Measurements from ENCODE around the gene PPP1R27.

PPP1R27 gene

DNA sequence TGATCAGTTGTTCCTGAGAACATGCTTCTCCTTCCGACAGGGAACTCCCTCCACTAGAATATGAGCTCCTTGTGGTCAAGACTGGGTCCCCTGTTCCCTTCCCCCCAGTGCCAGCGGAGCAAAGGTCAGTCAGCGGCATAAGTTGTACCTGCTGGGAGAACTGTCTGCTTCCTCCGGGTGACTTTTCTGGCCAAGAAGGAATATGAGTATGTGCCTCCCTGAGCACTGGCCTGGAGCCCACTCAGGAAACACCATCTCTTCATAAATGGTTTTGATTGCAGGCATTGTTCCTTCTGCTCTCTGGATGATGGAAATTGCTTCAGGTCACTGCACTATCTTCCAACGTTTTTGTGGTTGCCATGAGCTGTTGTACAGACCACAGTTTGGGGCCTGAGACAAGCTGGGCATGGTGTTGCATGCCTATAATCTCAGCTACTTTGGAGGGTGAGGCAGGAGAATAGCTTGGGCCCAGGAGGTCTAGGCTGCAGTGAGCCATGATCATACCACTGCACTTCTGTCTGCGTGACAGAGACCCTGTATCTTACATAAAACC, 28.3 kb upstream of the PPP1R27 start:
- TF ChIP-seq, protein P1, sequence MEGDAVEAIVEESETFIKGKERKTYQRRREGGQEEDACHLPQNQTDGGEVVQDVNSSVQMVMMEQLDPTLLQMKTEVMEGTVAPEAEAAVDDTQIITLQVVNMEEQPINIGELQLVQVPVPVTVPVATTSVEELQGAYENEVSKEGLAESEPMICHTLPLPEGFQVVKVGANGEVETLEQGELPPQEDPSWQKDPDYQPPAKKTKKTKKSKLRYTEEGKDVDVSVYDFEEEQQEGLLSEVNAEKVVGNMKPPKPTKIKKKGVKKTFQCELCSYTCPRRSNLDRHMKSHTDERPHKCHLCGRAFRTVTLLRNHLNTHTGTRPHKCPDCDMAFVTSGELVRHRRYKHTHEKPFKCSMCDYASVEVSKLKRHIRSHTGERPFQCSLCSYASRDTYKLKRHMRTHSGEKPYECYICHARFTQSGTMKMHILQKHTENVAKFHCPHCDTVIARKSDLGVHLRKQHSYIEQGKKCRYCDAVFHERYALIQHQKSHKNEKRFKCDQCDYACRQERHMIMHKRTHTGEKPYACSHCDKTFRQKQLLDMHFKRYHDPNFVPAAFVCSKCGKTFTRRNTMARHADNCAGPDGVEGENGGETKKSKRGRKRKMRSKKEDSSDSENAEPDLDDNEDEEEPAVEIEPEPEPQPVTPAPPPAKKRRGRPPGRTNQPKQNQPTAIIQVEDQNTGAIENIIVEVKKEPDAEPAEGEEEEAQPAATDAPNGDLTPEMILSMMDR (IDR thresholded peaks at IDR 0.05; ENCODE audit: low read depth, low read length, missing control alignments), result no peak
- no peak overlapping the region for H3K4me3 ChIP-seq (ENCODE audit: low read depth, low read length)

DNA sequence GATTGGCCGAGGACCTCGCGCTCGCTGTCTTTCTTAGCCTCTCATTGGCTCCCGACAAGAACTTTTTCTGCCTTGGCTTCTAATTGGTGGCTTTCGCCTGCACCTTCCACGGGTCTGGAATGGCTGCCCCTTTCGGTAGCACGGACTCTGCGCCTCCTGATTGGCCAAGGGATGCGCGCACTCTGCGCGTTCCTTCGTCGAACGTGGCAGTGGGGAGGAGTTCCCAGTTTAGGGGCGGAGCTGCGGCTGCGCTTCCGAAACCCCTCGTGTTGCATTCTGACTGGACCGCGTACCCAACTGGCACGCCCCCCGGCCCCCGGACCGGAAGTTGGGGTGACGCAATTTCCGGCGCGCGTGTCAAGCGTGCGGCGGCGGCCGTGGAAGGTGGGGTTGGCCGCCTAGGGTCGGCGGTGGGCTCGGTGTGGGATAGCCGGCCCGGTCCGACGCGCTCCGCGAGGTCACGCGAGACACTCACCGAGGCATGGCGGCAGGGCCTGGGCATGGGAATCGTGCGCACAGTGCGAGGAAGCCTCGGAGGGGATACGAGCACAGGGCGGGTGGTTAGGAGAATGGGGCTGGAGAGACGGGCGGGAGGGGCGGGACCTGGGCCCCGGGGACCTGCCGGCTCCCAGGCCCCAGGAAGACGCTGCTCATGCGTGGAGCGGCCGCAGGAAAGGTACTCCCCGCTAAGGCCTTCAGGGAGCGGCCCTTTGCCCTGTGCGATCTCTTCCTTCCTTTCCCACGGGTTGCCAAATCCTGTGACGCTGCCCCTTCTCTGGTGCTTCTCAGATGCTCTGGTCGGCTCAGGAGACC, 26.1 kb upstream of the PPP1R27 start:
- peak; percentile 100 for DNase-seq (ENCODE audit: low read depth)
- in situ Hi-C loops (cut with HindIII; ENCODE audit: low sequenced_read_pairs), result no loop called here
- TF ChIP-seq, protein P1 (IDR thresholded peaks at IDR 0.05; ENCODE audit: low read depth, low read length, missing control alignments), result no peak
- peak overlapping the region; percentile 89 for H3K4me3 ChIP-seq (ENCODE audit: low read depth, low read length)

More for the DNA sequence above, 28.3 kb upstream of the PPP1R27 start:
- in situ Hi-C loops (cut with HindIII; ENCODE audit: low sequenced_read_pairs), result no loop called here
- no peak for DNase-seq (ENCODE audit: low read depth)

DNA sequence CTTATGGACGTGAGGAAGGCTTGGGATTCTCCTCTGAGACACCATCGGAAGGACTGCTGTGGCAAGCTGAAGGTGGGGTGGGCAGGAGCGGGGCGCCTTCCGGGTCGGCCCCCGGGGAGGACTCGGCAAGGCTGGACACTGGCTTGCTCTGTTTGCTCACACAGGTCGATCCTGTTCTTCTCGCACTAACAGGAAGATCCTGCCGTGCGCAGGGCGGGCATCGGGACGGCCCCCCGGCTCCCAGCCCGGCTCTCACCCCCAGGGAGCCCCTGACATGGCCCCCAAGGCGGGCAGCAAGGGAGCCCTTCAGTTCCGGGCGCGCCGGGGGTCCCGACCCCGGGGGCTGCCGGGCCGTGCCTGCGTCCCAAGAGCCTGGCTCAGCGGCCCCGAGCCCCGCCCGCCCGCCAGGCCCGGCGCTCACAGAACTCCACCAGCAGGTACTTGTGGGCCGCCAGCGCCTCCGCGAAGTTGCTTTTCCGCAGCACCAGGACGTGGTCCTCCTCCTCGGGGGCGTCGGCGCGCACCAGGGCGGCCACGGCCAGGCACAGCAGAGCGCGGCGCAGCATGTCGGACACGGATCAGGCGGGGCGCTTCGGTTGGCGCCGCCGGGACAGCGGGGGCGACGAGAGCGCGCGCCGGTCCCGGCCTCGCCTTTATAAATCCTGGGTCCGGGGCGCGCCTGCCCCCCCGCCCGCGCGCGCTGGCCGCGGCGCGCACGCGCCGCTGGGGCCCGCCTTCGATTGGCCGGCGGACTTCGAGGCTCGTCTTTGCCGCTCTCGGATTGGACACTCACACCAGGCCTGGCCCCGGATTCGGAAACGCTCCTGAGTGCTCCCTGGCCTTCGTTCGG, 25.3 kb upstream of the PPP1R27 start, which contains the start of gene P4HB:
Gene P4HB (minus strand): TSS at position 630 of the 850 bp plus-strand sequence. CDS start 64 bp downstream, at position 566.
- in situ Hi-C loops (cut with HindIII; ENCODE audit: low sequenced_read_pairs), result no loop called here
- H3K4me3 ChIP-seq (ENCODE audit: low read depth, low read length), result peak within 1 kb of the TSS; percentile 89
- no peak for DNase-seq (ENCODE audit: low read depth)

DNA sequence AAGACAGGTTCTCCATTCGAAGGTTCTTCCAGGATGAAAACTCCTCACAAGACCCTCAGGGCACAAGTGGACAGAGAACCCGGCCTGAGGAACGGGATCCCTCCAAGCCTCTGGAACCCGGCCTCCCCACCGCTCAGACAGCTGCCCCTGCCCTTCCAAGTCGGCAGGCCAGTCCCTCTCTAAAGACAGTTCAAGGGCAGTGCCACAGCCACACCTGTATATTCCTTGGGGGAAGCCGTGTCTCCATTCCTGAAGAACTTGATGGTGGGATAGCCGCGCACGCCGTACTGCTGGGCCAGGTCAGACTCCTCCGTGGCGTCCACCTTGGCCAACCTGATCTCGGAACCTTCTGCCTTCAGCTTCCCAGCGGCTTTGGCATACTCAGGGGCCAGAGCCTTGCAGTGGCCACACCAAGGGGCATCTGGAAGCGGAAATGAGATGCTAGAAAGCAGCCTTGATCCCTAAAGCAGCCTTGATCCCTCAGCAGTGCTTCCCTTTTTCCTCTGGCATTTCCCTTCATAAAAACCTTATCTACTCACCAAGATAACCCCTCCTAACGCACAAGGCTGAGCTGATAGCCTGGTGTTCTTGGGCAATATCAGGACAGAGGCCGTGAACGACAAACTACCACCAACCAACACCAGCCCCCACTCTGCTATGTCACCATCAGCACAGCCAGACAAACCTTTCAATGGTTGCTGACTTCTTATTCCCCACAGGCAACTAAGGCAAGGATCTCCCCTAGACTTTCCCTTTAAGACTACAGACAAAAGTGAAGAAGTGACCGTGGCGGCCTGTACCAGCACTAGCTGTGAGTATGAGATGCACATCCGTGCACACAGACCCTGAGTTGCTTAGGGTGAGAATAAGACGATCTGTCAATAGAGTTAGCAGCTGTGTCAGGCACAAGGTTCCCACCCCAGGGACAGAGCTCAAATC, 24.4 kb upstream of the PPP1R27 start:
- H3K4me3 ChIP-seq (ENCODE audit: low read depth, low read length), result peak overlapping the region; percentile 51
- in situ Hi-C loops (cut with HindIII; ENCODE audit: low sequenced_read_pairs), result no loop called here
- no peak for DNase-seq (ENCODE audit: low read depth)
- TF ChIP-seq, protein P1 (IDR thresholded peaks at IDR 0.05; ENCODE audit: low read depth, low read length, missing control alignments), result no peak

More for the DNA sequence above, 25.3 kb upstream of the PPP1R27 start, which contains the start of gene P4HB:
- TF ChIP-seq, protein P1 (IDR thresholded peaks at IDR 0.05; ENCODE audit: low read depth, low read length, missing control alignments), result no peak

DNA sequence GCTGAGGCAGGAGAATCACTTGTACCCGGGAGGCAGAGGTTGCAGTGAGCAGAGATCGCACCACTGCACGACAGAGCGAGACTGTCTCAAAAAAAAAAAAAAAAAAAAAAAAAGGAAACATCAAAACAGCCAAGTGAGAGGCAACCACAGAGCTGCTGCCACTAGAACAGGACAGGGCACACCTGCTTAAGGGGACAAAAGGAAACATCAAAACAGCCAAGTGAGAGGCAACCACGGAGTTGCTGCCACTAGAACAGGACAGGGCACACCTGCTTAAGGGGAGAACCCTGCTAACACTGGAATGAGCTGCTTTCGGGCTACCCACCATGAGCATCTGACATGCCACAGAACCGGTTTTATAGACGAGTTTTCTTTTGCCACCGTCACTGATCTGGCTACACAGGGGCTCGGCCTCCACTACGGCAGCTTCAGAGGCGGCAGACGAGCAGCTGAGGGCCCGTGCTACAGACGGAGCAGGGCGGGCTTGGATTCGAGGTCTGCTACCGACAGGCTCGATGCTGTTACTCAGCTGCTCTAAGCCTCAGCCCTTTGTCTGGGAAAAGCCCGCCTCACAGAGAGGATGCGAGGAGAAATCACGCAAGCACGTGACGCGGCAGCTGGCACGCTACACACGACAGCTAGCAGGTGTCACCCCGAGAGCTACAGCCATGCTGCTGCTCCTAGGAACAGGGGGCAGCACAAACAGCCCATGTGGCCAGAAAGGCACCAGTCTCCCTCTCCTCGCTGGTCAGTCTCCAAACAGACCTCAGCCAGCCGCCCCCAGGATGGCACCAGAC, 23.5 kb upstream of the PPP1R27 start:
- TF ChIP-seq, protein P1 (IDR thresholded peaks at IDR 0.05; ENCODE audit: low read depth, low read length, missing control alignments), result no peak
- no peak for DNase-seq (ENCODE audit: low read depth)
- in situ Hi-C loops (cut with HindIII; ENCODE audit: low sequenced_read_pairs), result no loop called here
- H3K4me3 ChIP-seq (ENCODE audit: low read depth, low read length), result peak overlapping the region; percentile 51
